CD14-positive monocyte (primary cell): ENCODE measurements around the gene SH3TC2. TPM values are rescaled to one million over a fixed set of nuclear protein-coding genes. Genes with fewer than 3 reads are reported as not detected.

ENCODE experiments used
- DNase-seq, 3 donors: peaks; one replicate each; pipeline ENCODE4 v3.0.0-alpha.2; 2011 to 2022
- H2AFZ ChIP-seq: 2 replicates; pipeline ENCODE4 v1.6.0; 2012; ENCODE audit warnings: mild to moderate bottlenecking, low read depth, low read length, inconsistent platforms; ENCODE audit not compliant: insufficient read depth, poor library complexity, severe bottlenecking
- H3K27ac ChIP-seq, 2 donors: 1 replicate in 1 of 2; 2 replicates in 1 of 2; pipeline ENCODE4 v1.5.1; 2012 to 2013; ENCODE audit warnings: low read length in 2 of 2, control low read depth in 1 of 2, inconsistent platforms in 1 of 2, low read depth in 1 of 2, mild to moderate bottlenecking in 1 of 2
- H3K27me3 ChIP-seq, 2 donors: one replicate each; pipeline versions ENCODE4 v1.6.0 to v1.6.1; 2011 to 2013; ENCODE audit warnings: low read length in 2 of 2; ENCODE audit not compliant: control insufficient read depth in 2 of 2, insufficient read depth in 2 of 2
- H3K36me3 ChIP-seq, 2 donors: replicated peaks in 1 of 2; 1 replicate in 1 of 2; 2 replicates in 1 of 2; pipeline versions ENCODE4 v1.5.1 to v1.6.1; 2012 to 2013; ENCODE audit warnings: low read length in 2 of 2, control low read depth in 1 of 2, inconsistent platforms in 1 of 2, mild to moderate bottlenecking in 1 of 2; ENCODE audit not compliant: insufficient read depth in 2 of 2, control insufficient read depth in 1 of 2
- H3K4me1 ChIP-seq, 2 donors: 1 replicate in 1 of 2; 2 replicates in 1 of 2; pipeline versions ENCODE4 v1.5.1 to v1.6.1; 2012 to 2013; ENCODE audit warnings: low read length in 2 of 2, control low read depth in 1 of 2, inconsistent platforms in 1 of 2, mild to moderate bottlenecking in 1 of 2, moderate library complexity in 1 of 2; ENCODE audit not compliant: insufficient read depth in 2 of 2, control insufficient read depth in 1 of 2
- H3K4me2 ChIP-seq: replicated peaks from 2 replicates; pipeline ENCODE3; 2012; ENCODE audit warnings: low read length, moderate library complexity, mild to moderate bottlenecking; ENCODE audit not compliant: poor library complexity, severe bottlenecking; ENCODE audit errors: extremely low read depth
- H3K4me3 ChIP-seq, 3 experiments: fragments of 200-600 bp in 1 of 3; sonication (generic) in 1 of 3; replicated peaks in 1 of 3; 1 replicate in 2 of 3; 2 replicates in 1 of 3; pipeline ENCODE4 v1.5.1; 2011 to 2013; ENCODE audit warnings: low read length in 3 of 3, mild to moderate bottlenecking in 3 of 3, control low read depth in 2 of 3, low read depth in 2 of 3, inconsistent platforms in 1 of 3, moderate library complexity in 1 of 3
- H3K79me2 ChIP-seq: 2 replicates; pipeline ENCODE4 v1.6.0; 2012; ENCODE audit warnings: mild to moderate bottlenecking, control low read depth, inconsistent platforms, low read length, moderate library complexity; ENCODE audit not compliant: insufficient read depth
- H3K9ac ChIP-seq: 2 replicates; pipeline ENCODE4 v1.6.0; 2017; ENCODE audit warnings: low read length, mild to moderate bottlenecking; ENCODE audit not compliant: insufficient read depth, poor library complexity, severe bottlenecking
- H3K9me3 ChIP-seq, 2 donors: replicated peaks in 1 of 2; 1 replicate in 1 of 2; 2 replicates in 1 of 2; pipeline versions ENCODE4 v1.5.1 to v1.6.1; 2012 to 2013; ENCODE audit warnings: low read length in 2 of 2, control low read depth in 1 of 2; ENCODE audit not compliant: control insufficient read depth in 1 of 2, insufficient read depth in 1 of 2
- H4K20me1 ChIP-seq: 2 replicates; pipeline ENCODE4 v1.6.0; 2012; ENCODE audit warnings: mild to moderate bottlenecking, low read length, control low read depth, moderate library complexity; ENCODE audit not compliant: insufficient read depth
- H3K27ac Mint-ChIP-seq, 7 donors: one replicate each; pipeline ENCODE4 v1.8.0; 2020; ENCODE audit warnings: mild to moderate bottlenecking in 7 of 7, mixed read lengths in 7 of 7, moderate library complexity in 6 of 7, inconsistent platforms in 2 of 7
- H3K27me3 Mint-ChIP-seq, 3 donors: one replicate each; pipeline ENCODE4 v1.8.0; 2021 to 2022; ENCODE audit warnings: low read depth in 3 of 3, mild to moderate bottlenecking in 3 of 3, mixed read lengths in 3 of 3, moderate library complexity in 3 of 3, inconsistent platforms in 1 of 3
- H3K36me3 Mint-ChIP-seq, 2 donors: one replicate each; pipeline ENCODE4 v1.8.0; 2020; ENCODE audit warnings: mixed read lengths in 2 of 2, inconsistent platforms in 1 of 2, mild to moderate bottlenecking in 1 of 2
- H3K4me1 Mint-ChIP-seq: one replicate; pipeline ENCODE4 v1.8.0; 2020; ENCODE audit warnings: mild to moderate bottlenecking, mixed read lengths
- H3K4me3 Mint-ChIP-seq, 2 donors: one replicate each; pipeline ENCODE4 v1.8.0; 2020; ENCODE audit warnings: mild to moderate bottlenecking in 2 of 2, mixed read lengths in 2 of 2, moderate library complexity in 1 of 2
- H3K9me3 Mint-ChIP-seq, 7 donors: one replicate each; pipeline ENCODE4 v1.8.0; 2020 to 2022; ENCODE audit warnings: mixed read lengths in 7 of 7, mild to moderate bottlenecking in 6 of 7, moderate library complexity in 6 of 7, inconsistent platforms in 2 of 7
- CTCF ChIP-seq: fragments of 200-600 bp; IDR thresholded peaks from one replicate; pipeline ENCODE4 v1.8.0; 2022; ENCODE audit warnings: antibody characterized with exemption, mild to moderate bottlenecking
- WGBS: methylation state at CpG from one replicate; pipeline ENCODE4 v1.1.5; 2013; ENCODE audit warnings: missing lambda C conversion rate; ENCODE audit not compliant: insufficient coverage; 5-methylcytosine and 5-hydroxymethylcytosine counted together
- intact Hi-C, 2 donors: fragments of 100-400 bp; cut with micrococcal nuclease; formaldehyde crosslinking; loops; one replicate each; pipeline versions ENCODE4 v1.15.0 to v1.15.1; 2023
- polyA plus RNA-seq, 3 donors: library from polyadenylated mRNA; depleted of rRNA in 1 of 3; unstranded in 2 of 3; stranded (reverse) in 1 of 3; fragments of 300-500 nt in 2 of 3; fragments of >200 nt in 1 of 3; fragmentation: Illumina TruSeq in 2 of 3; gene quantifications; 1 replicate in 2 of 3; 2 replicates in 1 of 3; pipeline ENCODE4 v1.2.3, GENCODE V29; 2012 to 2021

SH3TC2 gene
- polyA plus RNA-seq, 3 donors: 0.01 to 0.30 (median 0.14) TPM

GRCh38 chr5:149012350-149012749 lies 50.5 kb downstream of the SH3TC2 start:
- no peak overlapping the region for H3K4me2 ChIP-seq
- no peak for TF ChIP-seq CTCF
- no peak overlapping the region for H3K4me3 ChIP-seq
- H3K9ac ChIP-seq: no peak overlapping the region
- H3K36me3 ChIP-seq: no peaks in the 10 kb centered on the region
- Mint-ChIP-seq H3K27me3 (no peaks in the 10 kb centered on the region), H3K36me3 (no peaks in the 10 kb centered on the region), H3K4me3 (no peak overlapping the region), H3K27ac (peak overlapping the region in 1 of 7 donors; percentile 44), H3K4me1 (no peaks in the 10 kb centered on the region), H3K9me3 (no peaks in the 10 kb centered on the region)
- H4K20me1 ChIP-seq: no peaks in the 10 kb centered on the region
- H3K9me3 ChIP-seq: no peaks in the 10 kb centered on the region
- WGBS: 93% methylated on average over 4 of the region's 5 CpGs
- H3K4me1 ChIP-seq: no peaks in the 10 kb centered on the region
- no peak for DNase-seq
- H3K27me3 ChIP-seq: no peaks in the 10 kb centered on the region
- H2AFZ ChIP-seq: no peak overlapping the region
- intact Hi-C loops: no loop called here
- no peaks in the 10 kb centered on the region for H3K79me2 ChIP-seq
- no peak overlapping the region for H3K27ac ChIP-seq

GRCh38 chr5:149011728-149012127 lies 51.1 kb downstream of the SH3TC2 start:
- Mint-ChIP-seq H3K36me3 (no peaks in the 10 kb centered on the region), H3K27me3 (no peaks in the 10 kb centered on the region), H3K4me3 (no peak overlapping the region), H3K27ac (no peak overlapping the region), H3K9me3 (no peaks in the 10 kb centered on the region), H3K4me1 (no peaks in the 10 kb centered on the region)
- Histone ChIP-seq H2AFZ (no peak overlapping the region), H3K27ac (no peak overlapping the region), H4K20me1 (no peaks in the 10 kb centered on the region), H3K9ac (no peak overlapping the region), H3K79me2 (no peaks in the 10 kb centered on the region), H3K4me2 (no peak overlapping the region), H3K4me1 (no peaks in the 10 kb centered on the region), H3K36me3 (no peaks in the 10 kb centered on the region), H3K4me3 (no peak overlapping the region), H3K9me3 (no peaks in the 10 kb centered on the region), H3K27me3 (no peaks in the 10 kb centered on the region)
- TF ChIP-seq CTCF: no peak
- intact Hi-C loops: no loop called here
- WGBS: no CpG with 5 or more reads among the region's 2 CpGs
- DNase-seq: no peak
